ENCODE results near the gene CMTM4.

- TF ChIP-seq EZH2 (IDR thresholded peaks at IDR 0.05; ENCODE audit: borderline replicate concordance, insufficient read depth, low read length, poor library complexity, severe bottlenecking) (no peak), CTCF (IDR thresholded peaks at IDR 0.05; ENCODE audit: poor library complexity, severe bottlenecking) (no peak), EP300 (conservative IDR thresholded peaks at IDR 0.05; ENCODE audit: poor library complexity, severe bottlenecking) (no peak), RAD21 (conservative IDR thresholded peaks at IDR 0.05) (no peak)
These were observed 25.7 kb downstream of the CMTM4 start for GRCh38 chr16:66670691-66671388.
